Inferior parietal cortex (tissue), 1 donor: ENCODE data around the gene RFX2.
"Not testable (repeated sequence)": the region's sequence is repeated elsewhere in the genome, so short reads cannot be mapped to it uniquely, and the experiment has no call there.

Source experiments
- DNase-seq: peaks from one replicate; pipeline ENCODE4 v3.0.0-alpha.2; 2016; ENCODE audit errors: extremely low spot score

The RFX2 gene

GRCh38 chr19:6012426-6013170, 97.7 kb downstream of the RFX2 start:
- DNase-seq: no peak

GRCh38 chr19:6011794-6012193, 98.5 kb downstream of the RFX2 start:
- no peak for DNase-seq

- DNase-seq: no peak
Observed at GRCh38 chr19:6011206-6011605, 99.1 kb downstream of the RFX2 start.

- DNase-seq: no peak
Observed at GRCh38 chr19:6010107-6010506, 100.2 kb downstream of the RFX2 start.

GRCh38 chr19:6007866-6008265, 102.4 kb downstream of the RFX2 start:
- DNase-seq: no peak

GRCh38 chr19:6006896-6007295, 103.4 kb downstream of the RFX2 start:
- no peak for DNase-seq

- not testable (repeated sequence) for DNase-seq
Observed at GRCh38 chr19:6006070-6006446, 104.2 kb downstream of the RFX2 start.

GRCh38 chr19:6005321-6006069, 104.8 kb downstream of the RFX2 start:
- no peak for DNase-seq

- DNase-seq: no peak
Observed at GRCh38 chr19:6003976-6004375, 106.3 kb downstream of the RFX2 start.

- no peak for DNase-seq
Observed at GRCh38 chr19:6002591-6002990, 107.7 kb downstream of the RFX2 start.

GRCh38 chr19:6000228-6000847, 110.0 kb downstream of the RFX2 start:
- no peak for DNase-seq

- DNase-seq: no peak
Observed at GRCh38 chr19:5999693-6000092, 110.6 kb downstream of the RFX2 start.

GRCh38 chr19:5997371-5997770, 112.9 kb downstream of the RFX2 start:
- DNase-seq: no peak

GRCh38 chr19:5996623-5997320, 113.5 kb downstream of the RFX2 start:
- DNase-seq: no peak

GRCh38 chr19:5996102-5996501, 114.2 kb downstream of the RFX2 start:
- DNase-seq: no peak

GRCh38 chr19:5995606-5996005, 114.7 kb downstream of the RFX2 start:
- no peak for DNase-seq

- DNase-seq: no peak
Observed at GRCh38 chr19:5994405-5995165, 115.7 kb downstream of the RFX2 start.

- no peak for DNase-seq
Observed at GRCh38 chr19:5993648-5994358, 116.5 kb downstream of the RFX2 start.

- DNase-seq: no peak
Observed at GRCh38 chr19:5993201-5993600, 117.1 kb downstream of the RFX2 start.

GRCh38 chr19:5992756-5993155, 117.5 kb downstream of the RFX2 start:
- DNase-seq: no peak
